Islet precursor cell (in vitro differentiated cells): ENCODE results near the gene CDKAL1.
"Not testable (repeated sequence)": the region's sequence is repeated elsewhere in the genome, so short reads cannot be mapped to it uniquely, and the experiment has no call there.

Experiments
- DNase-seq: peaks from one replicate; pipeline ENCODE4 v3.0.0-alpha.2; 2018

The CDKAL1 gene

DNA sequence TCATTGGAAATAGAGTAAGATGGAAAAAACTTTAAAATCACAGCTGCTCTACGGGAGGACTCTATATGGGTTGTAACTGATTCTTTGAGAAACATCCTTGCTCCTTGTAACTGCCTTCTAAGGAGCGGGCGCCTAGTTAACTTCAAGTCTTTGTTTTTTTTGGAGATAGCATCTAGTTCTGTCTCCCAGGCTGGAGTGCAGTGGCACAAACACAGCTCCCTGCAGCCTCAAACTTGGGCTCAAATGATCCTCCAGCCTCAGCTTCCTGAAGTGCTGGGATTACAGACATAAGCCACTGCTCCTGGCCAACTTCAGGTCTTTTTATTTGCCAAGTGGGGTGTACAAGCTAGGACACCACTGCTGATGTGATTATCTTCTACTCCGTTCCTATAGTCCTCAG, 552.9 kb downstream of the CDKAL1 start:
- DNase-seq = peak; percentile 55

DNA sequence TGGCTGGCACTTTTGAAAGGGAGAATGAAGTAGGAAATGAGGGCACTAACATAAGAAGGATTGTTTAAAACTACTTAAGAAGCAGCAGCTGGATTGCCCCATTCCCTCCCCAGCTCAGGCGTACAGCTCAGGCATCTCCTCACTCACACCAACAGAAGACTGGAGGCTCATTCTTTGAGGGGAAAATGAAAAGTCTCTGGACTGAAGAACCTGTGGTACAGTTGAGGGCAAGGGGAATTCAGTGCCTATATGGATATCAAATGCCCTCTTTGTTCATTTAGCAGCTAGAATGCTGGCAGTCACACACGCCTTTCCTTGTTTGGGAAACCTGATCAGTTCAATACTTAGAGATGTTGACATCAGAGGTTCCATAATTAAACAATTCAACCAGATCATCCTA, 557.2 kb downstream of the CDKAL1 start:
- DNase-seq = no peak

DNA sequence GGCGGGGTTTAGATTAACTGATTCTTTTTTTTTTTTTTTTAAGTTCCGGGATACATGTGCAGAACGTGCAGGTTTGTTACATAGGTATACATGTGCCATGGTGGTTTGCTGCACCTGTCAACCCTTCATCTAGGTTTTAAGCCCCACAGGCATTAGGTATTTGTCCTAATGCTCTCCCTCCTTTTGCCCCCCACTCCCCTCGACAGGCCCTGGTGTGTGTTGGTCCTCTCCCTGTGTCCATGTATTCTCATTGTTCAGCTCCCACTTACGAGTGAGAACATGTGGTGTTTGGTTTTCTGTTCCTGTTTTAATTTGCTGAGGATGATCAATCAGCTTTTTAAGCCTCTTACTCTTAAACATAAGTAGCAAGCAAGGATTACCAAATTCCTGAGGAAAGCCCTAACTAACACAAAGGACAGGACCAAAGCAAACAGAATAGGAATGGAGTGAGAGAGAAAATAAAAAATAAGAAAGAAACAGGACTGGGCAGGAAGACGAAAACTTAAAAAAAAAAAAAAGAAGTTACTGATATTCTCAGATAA, 558.0 kb downstream of the CDKAL1 start:
- DNase-seq = not testable (repeated sequence)

DNA sequence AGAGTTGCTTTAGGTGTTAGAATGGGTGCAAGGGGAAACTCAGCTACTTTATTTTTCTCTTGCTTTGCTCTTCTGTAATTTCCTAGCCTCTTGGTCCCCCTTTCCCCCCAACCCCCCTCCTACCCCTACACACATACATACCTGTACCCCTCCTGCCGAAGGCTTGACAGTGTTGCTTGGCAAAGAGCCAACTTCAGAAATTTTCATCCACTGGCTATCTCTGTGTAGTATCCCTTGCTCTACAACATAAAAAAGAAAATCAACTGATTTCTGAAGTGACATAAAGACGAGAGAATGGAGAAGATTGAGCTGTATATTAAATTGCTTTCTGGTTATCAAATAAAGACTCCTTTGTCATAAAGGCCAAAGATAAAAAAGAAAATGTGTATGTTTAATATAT, 561.2 kb downstream of the CDKAL1 start:
- no peak for DNase-seq

DNA sequence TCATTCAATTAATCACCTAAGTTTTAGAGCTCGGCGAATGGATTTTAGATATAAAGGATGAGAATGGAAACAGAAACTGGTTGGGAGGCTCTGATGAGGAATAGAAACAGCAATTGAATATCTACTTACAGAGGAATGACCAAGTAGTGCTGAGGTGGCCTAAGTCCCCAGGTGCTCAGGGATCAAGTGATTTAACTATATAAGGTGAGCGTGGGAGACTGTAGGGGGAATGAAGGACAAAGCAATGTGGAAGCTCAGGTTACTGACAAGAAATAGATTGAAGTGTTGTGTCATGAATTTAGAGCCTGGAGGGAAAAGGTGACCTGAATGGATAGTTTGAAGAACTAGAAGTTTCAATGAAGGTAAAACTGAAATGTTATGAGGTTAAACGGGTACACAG, 563.9 kb downstream of the CDKAL1 start:
- no peak for DNase-seq

DNA sequence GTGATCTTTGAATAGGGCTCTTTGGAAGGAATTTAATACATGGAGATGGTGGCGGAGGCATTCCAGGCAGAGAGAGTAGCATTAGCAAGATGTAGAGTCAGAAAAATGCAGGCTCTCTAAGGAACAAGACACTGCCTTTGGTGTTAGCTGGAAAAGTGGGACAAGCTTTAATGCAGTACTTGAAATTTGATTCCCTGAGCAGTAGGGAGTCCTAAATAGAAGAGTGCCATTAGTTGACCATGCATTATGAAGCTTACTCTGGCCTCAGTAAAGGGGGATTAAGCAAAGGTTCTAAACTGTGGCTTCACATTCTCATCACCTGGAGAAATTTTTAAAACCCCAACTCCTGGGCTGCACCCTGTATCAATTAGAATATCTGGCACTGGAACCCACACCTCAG, 564.5 kb downstream of the CDKAL1 start:
- no peak for DNase-seq

DNA sequence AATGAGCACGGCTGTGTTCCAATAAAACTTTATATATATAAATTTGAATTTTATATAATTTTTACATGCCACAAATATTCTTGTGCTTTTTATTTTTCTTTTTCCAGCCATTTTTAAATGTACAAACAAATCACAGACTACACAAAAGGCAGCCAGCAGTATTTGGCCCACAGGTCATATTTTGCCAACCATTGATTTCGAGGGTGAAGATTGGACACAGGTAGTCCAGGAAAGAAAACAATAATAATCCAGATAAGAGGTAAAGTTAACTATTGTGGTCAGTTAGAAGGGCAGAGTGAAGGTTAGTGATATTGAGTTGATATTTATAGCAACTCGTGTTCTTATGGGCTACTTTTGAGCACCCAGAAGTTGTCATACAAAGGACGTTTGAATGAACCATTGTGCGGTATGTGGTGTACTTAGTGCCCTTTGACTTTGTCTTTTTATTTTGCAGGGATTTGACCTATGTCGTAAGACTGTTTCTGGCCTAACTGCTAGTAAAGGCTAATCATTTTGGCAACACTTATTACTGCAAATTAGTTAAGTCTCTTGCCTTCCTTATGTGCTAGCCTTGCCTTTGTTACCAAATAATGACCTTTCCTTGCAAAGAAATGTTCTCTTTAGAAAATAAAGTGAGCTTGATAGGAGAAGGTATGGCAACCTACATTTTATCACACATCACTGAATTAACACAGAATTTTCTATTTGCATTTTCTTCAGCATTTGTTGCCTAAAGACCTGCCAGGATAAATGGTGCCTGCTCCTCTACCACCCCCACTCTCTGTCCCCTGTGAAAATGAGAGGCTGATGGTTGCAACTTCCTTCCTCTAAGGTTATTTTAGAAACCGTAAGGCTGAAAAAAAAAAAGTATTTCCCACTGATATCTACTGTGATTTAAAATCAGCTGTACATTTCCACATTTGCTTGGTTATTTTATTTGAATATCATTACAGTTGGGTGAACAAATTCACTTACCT, 565.4 kb downstream of the CDKAL1 start:
- DNase-seq = no peak

DNA sequence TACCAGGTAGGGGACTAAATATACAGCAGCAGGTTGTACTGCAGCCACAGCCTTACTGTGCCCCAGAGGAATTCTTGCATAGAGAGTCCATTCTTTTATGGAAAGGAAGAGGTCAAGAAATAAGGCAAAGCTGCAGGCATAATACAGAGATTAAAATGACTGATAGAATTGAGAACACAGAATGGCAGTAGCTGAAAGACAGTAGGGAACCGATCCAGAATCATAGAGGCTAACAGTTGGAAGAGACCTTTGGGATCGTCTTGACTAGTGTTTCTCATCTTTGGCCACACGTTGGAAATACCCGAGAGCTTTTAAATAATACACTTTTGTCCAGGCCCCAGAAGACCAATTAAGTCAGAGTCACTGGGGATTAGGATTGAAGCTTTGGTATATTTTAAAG, 566.7 kb downstream of the CDKAL1 start:
- DNase-seq = no peak

DNA sequence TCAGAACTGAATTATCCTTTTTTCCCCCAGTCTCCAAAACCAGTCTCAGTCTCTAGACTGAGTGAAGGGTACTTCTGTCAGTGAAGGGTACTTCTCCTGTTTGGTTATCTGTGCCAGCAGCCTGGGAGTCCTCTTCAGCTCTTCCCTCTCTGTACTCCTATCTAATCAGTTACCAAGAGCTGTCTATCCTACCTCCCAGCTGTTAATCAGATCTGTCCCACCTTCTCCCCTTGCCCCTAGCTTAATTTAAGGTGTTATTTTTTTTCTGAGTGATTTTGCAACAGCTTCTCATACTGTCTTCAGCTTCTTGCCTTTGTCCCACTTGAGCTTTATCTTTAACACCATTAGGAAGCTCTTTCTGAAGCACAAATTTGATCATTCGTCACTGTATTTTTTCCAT, 567.4 kb downstream of the CDKAL1 start:
- no peak for DNase-seq

DNA sequence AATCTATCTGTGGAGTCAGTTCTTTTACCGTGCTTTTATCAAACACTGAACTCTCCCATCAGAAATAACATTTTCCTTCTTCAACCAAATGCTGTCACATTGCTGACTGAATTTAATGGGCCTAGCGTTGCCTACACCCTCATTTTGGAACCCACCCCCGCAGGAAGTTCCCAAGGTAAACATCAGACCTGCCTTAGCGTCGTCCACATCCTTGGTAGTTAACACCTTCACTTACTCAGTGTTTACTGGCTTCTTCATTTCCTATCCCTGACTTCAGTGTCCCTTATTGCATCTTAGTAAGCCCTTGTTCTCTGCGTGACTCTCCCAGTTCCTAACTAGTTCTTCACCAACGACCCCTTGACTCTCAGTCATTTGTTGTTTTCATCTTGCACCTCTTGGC, 567.9 kb downstream of the CDKAL1 start:
- no peak for DNase-seq

DNA sequence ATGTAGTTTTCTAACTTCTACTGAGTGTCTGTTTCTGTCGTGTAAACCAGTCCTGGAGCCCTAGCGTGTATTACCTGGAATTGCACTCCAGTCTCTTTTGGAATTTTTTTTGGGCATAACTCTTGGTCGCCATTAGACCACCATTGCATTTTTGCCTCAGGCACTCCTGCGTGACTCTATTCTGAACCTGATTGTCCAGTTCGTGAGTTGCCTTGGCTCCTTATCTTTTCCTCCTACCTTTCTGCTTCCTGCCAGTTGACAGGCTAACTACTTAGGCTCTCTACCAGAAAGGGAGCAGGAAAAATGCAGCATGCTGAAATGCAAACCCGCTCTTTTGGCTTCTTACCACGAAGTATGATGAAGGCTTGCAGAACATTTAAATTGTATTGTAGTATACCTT, 568.4 kb downstream of the CDKAL1 start:
- peak; percentile 95 for DNase-seq

DNA sequence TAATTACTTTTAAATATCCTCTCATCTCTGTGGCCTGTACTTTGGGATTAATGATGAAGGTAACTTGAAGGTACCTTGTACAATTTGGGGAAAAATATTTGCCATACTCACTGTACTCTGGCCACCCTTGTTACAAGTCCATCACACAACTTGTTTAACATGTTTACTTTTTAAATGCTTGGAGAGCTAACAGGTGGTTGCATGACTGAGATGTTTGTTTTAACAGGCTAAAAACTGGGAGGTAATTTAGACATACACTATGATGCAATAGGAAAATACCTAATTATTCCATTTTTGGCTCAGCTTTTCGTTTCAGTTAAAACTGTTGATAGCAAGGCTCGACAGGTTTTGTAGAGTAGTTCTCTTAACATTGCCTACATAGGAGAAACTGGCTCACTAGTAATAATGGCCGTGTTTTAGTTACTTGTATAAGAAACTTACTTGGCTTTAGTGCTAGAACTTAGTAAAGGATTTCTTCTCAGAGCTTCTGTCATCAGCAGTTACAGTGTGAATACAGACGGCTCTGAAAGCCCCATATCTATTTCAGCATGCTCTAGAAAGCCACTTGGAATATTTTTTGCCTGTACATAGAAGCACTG, 569.5 kb downstream of the CDKAL1 start:
- no peak for DNase-seq

DNA sequence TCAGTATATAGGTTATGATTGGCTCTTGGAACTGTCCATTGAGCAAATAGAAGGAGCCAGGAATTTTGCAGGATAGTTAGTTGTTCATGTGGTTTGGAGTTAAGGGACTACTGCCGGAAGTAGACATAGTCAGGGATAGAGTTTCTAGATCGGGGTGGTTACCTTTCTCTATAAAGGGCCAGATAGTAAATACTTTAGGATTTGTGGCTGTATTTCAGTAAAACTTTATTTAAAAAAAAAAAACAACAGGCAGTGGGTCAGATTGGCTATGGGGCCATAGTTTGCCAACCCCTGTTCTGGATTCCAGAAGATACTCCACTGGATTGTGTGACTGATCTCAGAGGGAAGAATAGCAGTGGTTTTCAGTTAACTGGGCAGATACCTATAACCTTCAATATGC, 570.0 kb downstream of the CDKAL1 start:
- DNase-seq = no peak

DNA sequence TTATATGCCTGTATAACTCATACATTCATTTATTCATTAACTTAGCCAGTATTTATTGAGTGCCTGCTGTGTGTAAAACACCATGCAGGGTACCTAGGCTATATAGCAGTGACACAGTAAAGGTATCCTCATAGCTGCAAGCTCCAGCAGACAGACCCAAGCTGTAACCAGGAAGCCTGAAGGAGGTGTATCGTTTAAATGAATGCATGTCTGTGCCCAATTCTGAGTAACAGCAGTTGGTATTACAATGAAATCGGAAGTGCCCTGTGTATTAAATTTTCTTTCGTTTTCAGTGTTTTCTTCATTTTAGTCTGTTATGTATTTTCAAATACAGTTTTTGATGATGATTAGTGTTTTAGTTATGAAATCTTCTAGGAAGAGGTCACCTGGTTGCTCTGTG, 573.5 kb downstream of the CDKAL1 start:
- no peak for DNase-seq

DNA sequence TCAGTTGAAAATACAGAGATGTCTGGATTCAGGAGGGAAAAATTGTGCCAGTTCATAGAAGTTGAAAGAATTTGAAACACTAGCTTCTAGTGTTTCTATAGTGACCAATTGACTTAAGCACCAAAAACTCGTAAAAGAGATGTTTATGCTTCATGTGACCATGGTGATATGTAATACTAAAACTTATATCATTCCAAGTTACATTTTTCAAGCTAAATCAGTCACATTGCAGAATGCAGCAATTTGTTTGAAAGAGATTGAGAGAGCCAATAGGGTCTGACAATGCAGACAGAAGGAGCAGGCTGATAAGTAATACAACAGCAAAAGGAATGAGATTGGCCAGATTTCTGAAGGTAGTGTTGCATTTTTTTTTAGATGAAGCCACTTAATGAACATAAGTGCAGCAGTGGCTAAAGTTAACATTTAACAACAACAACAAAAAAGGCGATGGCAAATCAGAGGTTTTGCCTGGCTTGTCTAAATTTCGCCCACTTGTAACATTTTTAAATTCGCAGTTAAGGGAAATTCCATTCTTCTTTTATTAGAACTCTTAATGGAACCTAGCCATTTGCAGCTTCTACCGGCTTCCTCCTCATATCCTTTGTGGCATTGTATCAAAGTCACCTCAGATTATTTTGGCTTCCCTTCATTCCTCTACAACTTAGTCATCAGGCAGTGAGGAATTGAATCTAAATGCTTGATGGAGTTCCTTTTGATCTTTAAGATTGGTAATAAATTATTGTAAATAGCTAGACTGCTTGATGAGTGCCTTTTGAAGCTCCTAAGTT, 575.3 kb downstream of the CDKAL1 start:
- DNase-seq = no peak

DNA sequence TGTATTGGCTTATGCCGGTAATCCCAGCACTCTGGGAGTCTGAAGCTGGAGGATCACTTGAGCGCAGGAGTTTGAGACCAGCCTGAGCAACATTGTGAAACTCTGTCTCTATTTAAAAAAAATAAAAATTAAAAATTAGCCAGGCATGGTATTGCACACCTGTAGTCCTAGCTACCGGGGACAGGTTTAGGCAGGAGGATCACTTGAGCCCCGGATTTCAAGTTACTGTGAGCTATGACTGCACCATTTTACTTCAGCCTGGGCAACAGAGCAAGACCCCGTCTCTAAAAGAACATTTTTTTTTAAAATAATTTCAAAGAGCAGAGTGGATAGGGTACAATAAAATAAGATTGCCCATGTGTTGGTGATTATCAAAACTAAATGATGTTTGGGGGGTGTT, 576.4 kb downstream of the CDKAL1 start:
- no peak for DNase-seq

DNA sequence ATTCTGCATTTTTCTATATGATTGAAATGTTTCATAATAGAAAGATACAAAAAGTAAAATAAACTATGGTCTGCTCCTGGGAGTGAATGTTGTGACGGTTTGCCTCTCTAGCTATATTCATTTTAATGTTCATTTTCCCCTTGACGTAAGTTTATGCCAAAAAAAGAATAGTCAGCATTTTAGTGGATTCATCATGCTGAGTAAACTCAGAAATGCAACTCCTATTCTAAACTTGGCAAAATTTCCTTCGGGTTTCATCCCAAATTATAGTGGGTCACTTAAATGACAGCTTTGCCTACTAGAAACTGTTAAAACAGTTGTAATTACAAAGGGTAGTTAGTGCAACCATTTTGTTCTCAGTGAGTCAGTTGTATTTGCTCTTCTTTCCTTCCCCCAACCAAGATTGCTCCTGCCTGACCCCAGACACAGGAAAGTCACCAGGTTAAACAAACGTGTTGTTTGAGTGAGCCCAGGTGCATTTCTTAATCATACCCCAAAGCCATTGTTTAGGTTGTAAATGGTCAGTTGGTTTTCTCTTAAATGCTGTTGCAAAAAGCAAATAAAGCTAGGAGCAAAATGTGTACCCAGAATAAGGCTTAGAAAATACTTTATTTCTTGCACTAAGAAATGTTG, 577.0 kb downstream of the CDKAL1 start:
- peak; percentile 83 for DNase-seq

DNA sequence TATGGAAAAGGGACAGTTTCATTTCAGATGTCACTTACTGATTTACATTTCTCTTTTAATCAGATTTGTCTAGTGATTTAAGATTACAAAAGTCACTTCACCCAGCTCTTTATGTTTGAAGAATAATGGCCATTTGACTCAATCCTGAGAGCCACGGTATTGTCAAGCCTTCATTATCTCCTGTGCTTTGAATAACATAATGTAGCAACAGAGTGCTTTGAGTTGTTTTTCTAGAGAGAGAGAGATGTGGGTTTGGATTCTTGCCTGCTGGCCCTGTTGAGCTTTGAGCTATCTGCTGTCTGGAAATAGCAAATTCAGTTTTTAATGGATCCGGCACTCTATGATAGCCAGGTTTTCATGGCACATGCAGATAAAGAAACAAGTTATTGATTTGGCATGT, 580.9 kb downstream of the CDKAL1 start:
- no peak for DNase-seq

DNA sequence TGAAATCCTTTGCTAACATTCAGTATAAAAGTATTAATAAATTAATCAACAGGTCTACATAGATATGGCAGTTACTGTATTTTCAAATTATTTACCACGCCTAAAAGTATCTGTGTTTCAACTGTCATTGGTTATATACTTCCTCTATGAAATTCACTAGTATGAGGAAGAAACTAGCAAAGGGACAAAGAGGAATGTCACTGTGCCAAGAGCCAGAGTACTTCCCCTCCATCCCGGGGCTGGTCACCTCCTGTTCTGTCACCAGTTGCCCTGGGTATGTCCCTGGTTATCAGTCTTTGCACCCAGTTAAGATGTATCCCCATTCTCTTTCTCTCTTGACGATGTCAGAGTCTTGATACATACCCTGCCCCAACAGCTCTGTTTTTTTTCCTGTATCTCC, 582.5 kb downstream of the CDKAL1 start:
- no peak for DNase-seq

DNA sequence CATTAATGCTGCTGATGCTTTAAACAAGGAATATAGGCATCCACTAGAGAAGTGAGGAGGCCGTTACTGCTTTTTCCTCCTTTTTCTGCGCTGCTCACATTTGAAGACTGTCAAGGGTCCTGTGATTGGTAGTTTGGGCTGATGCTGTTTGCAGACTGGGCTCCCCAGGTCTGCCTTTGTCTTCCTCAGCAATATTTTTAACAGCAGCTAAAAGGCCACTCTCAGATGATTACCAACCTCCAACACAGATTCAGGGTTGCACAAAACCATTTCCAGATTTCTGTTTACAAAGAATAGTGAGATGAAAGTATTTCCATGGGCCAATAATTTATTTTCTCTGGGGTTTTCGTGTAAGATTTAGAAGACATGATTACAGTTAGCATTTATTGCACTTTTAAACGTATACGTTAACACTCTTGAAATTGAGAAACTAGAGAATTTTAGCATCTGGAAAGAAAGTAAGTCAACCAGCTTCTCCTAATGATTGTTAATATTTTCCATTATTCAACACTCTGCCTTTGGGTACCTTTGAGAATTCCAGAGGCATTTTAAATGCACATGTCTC, 584.0 kb downstream of the CDKAL1 start:
- DNase-seq = no peak

DNA sequence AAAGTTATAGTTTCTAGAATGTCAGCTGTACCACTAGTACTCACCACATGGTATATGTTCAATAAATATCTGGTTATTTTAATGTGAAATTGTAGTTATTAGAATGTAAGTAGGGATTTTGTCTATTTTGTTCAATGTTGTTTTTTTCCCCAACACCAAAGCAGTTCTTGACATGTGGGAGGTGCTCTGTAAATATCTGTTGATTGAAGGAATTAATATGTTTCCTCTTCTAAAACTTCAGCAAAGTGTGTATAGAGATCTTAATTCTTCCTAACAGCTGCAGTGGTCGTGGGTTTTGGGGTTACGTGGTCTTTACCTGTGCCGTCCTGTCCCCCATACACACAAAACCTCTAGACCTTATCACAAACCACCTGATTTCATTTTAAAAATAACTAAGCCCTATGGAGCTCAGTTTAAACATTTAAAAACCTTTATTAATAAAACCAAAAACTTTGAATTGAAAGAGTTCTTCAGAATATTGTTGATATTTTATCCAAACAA, 587.4 kb downstream of the CDKAL1 start:
- DNase-seq = no peak
